HG03280 (cell line): ENCODE results near the gene KLHL13.
"Not testable (repeated sequence)": the region's sequence is repeated elsewhere in the genome, so short reads cannot be mapped to it uniquely, and the experiment has no call there.

ENCODE experiments used
- ATAC-seq: cut with Tn5 transposase; IDR thresholded peaks from one replicate; pipeline ENCODE4 v1.9.1; 2021; ENCODE audit warnings: mild to moderate bottlenecking, moderate library complexity; ENCODE audit not compliant: unreplicated experiment

The KLHL13 gene

DNA sequence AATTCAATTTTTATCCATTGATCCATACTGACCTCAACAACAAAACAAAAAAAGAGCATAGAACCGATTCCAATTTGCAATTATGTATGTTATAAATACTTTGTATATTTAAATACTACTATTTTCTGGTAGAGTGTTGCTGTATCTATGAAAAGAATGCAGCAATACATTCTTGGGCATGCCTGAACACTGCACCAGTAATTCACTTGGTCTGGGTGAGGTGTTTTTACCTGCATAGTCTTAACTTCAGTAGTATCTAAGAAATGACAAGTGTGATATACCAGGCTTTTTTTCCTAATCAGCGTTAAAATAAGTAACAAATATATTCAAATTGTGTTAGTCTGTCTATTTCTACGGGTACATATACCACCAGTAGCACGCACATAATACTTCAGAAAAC lies 120.2 kb downstream of the KLHL13 start:
- no peak for ATAC-seq

DNA sequence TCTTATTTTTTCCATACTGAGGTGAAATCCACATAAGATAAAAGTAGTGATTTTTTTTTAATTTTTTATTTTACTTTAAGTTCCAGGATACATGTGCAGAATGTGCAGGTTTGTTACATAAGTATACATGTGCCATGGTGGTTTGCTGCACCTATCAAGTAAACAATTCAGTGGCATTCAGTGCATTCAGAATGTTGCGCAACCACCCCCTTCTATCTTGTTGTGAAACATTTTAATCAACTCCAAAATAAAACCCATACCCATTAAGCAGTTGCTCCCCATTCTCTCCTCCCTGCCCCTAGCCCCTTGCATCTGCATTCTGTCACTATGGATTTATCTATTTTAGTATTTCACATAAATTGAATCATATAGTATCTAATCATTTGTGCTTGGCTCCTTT lies 121.2 kb downstream of the KLHL13 start:
- ATAC-seq, result no peak

GRCh38 chrX:117992192-117992723 lies 124.4 kb downstream of the KLHL13 start:
- no peak for ATAC-seq

DNA sequence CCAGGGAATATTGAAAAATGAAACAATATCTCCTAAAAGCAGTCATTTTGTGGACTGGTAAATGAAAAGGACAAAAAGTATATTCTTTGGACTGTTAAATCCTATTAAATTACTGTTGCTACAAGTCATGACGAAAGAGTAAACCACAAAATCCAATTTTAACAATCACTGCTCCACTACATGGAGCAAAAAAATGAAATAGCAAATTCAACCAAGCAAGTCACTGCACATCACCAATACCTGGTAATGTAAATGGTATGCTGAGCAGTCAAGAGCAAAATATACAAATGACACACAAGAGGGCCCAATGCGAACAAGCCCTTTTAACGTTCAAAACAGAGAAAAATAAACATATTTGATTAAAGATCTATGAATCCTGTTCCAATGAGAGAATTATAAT lies 126.2 kb downstream of the KLHL13 start:
- ATAC-seq, result no peak

DNA sequence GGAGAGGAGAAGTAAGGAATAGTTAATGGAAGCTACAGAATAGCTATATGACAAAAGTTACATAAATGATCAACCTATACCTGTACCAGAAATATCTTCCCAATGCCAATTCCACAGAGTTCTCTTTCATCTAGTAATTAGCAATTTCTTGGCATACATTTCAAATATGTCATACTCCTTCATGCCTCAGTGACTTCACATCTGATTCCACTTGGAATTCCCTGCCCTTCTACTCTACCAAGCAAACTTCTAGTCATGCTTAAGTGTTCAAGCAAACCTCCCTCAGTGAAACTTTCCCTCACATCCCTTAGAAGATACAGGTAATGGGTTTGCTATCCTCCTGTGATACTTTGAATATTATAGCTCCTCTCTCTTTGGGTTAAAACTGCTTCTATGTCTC lies 127.1 kb downstream of the KLHL13 start:
- no peak for ATAC-seq

GRCh38 chrX:117987373-117987772 lies 129.2 kb downstream of the KLHL13 start:
- ATAC-seq, result no peak

- no peak for ATAC-seq
These were observed 131.4 kb downstream of the KLHL13 start for GRCh38 chrX:117985241-117985640.

DNA sequence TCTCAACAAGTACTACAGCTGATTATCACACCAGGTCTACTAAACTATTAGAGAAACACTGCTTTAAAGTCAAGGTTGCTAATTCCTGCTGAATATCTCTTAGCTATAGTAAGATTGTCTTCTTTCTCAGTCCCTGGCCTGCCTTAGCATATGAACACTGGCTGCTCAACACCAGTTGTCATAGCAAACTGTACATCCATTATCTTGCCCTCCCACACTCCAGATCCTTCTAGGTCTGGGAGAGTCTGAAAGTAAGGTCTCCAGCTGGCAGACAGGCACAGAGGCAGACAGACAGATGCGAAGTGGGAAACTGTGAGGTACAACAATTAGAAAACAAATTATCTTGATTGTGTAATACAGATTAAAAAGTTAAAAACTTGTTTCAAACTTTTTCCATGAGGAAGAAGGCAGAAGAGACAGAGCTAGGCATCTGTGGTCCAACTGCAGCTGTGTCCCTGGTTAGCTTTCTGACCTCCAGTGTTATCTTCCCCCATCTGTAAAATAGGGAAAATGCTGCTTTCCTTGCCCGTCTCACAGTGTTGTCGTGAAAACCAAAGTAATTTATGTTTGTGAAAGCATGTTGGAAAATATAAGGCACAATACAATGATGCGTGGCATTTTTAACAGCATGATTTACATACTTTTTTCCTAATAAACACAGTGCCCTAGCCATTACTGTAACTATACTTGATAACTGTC lies 133.8 kb downstream of the KLHL13 start:
- ATAC-seq, result no peak

DNA sequence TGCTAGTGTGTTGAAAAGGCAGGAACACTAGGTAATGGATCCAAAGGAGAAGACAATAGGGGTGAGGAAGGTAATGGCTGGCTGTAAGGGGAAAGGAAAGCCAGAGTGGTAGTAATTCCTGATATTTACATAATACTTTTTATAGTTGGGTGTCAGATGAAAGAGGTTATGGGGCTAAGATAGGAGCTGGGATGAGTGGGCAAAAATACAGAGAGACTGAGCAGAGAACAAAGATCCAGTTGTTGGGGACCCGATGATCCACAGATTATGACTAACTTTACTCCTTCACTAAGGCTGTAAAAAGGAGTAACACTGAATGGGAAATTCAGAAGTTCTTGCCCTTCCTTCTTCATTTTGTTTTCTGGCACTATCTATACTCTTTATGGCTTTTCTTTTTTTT lies 138.2 kb downstream of the KLHL13 start:
- no peak for ATAC-seq

DNA sequence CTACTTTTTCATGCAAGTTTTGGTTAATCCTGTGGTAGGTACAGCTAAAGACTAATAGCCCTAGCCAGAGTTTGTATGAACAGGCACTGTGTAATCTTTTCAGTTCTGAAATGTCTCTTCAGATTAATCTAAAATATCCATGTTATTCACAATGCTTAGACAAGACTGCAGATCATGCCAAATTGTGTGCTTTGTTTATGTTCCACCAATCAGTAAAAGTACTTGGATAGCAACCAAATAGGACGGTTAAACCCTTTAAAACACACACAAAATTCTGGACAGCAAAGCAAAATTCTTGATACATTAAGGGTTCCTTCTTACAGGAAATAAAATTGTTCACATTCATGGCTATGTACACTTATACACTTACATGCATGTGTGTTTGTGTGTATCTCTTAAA lies 139.1 kb downstream of the KLHL13 start:
- no peak for ATAC-seq

DNA sequence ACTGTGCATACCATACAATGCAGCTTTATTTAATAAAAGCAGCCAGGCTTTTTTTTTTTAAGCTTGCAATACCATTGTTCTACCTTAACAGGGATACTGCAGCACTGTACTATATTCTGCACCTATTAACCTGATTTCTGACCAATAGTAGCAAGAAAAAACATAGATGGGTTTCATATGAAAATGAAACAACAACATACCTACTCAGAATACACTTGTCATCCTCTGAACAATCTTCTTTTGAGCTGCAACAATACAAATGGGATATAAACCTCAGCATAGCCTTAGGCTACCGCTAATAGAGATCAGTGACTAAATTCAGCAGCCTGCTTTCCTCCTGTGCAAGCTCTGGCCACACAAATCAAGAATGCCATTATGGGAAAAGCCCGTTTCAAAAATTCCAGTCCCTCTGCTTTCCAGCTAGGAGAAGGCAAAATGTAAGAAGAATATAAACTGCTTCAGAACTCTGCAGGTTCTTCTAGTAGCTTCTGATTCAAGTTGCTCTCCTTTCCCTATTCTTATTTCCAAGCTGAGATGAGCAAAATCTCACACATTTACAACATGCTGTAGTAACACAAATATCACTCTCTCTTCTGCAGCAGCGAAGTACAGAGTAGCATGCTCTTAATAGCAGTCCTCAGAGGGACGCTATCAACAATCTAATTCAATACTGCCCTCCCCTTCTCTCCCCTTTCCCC lies 143.4 kb downstream of the KLHL13 start:
- ATAC-seq, result no peak

DNA sequence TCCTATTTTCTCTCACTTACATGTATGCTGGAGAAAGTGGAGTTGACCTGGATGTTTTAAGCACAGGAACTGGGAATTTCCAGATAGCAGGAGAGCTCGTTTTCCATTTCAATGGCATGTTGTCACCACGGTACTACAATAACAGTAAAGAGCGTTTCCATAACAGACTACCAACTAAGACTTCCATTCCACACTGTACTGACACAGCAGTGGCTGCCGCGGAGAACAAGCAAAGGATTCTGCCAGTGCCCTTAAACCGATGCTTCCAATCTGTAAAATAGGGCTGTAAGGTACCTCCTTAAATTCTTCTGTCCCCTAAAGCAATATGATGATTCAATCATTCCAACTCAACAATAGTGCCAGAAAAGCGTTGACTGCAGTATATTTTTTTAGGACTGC lies 143.9 kb downstream of the KLHL13 start:
- ATAC-seq, result no peak

DNA sequence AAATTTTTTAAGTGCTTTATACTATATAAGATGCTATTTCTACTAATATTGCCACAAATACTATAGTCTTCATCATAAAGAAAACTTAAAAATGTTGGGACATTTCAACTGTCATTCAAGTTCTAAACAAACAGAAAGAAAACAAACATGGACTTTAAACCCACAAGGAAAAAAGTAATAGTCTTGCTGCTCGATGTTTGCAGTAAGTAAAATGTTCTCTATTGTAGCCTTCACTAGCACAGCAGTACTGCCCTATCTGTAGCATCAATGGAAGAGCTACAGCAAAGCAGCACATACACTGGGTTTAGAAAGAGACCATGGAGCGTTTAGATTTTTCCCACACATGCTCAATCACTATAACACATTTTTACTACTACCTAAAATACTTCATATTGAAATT lies 146.8 kb downstream of the KLHL13 start:
- ATAC-seq, result no peak

- no peak for ATAC-seq
These were observed 147.3 kb downstream of the KLHL13 start for GRCh38 chrX:117969328-117969727.

GRCh38 chrX:117959045-117959444 lies 157.6 kb downstream of the KLHL13 start:
- no peak for ATAC-seq

- no peak for ATAC-seq
These were observed 159.5 kb downstream of the KLHL13 start for GRCh38 chrX:117957128-117957527.

DNA sequence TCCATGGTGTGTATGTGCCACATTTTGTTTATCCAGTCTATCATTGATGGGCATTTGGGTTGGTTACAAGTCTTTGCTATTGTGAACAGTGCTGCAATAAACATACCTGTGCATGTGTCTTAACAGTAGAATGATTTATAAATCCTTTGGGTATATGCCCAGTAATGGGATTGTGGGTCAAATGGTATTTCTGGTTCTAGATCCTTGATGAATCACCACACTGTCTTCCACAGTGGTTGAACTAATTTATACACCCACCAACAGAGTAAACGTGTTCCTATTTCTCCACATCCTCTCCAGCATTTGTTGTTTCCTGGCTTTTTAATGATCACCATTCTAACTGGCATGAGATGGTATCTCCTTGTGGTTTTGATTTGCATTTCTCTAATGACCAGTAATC lies 177.3 kb downstream of the KLHL13 start:
- ATAC-seq, result not testable (repeated sequence)

DNA sequence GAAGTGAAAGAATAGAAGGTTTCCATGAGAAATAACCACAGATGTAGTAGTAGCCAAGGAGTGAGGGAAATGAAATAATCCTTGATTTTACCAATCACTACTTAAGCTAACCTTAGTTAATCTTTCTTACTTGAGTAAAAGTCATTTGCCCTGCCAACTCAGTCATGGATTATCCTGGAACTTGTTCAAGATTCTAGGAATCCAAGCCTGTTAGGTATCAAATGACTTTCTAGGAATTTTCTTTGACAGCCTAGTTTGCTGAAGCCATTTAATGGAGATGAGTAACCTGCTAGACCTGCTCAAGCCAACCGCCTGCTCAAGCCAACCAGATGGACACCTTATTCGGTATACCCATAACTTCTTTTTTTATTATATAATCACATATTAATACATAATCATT lies 180.5 kb downstream of the KLHL13 start:
- ATAC-seq, result no peak

DNA sequence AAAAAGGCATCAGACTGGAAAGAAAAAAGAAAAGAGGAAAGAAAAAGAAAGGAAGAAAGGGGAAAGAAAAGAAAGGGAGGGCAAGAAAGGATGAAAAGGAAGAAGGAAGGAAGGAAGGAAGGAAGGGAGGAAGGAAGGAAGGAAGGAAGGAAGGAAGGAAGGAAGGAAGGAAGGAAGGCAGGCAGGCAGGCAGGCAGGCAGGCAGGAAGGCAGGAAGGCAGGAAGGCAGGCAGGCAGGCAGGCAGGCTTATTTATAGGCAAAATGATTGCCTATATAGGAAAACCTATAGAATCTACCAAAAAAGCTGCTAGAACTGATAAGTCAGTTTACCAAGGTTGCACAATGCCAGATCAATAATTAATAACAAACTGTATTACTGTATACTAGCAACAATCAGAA lies 186.5 kb downstream of the KLHL13 start:
- not testable (repeated sequence) for ATAC-seq

GRCh38 chrX:117919755-117920154 lies 196.9 kb downstream of the KLHL13 start:
- no peak for ATAC-seq

DNA sequence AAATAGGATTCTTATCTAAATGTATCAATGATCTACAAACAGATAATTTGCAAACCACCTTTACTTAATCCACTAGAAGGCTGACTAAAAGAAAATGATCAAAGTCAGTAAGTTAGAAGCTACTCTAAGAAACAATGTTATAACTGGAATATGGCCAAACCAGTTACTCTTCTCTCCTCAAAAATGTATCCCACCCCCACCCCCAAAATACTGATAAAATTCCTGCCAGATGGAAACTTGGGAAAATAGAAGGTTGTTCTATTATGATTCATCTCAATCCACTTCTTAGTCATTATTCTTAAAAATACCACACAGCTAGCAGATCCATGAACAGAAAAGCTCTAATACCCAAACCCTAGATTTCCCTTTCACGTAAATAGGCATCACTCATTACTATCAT lies 206.4 kb downstream of the KLHL13 start:
- no peak for ATAC-seq

GRCh38 chrX:117898226-117898625 lies 218.4 kb downstream of the KLHL13 start:
- no peak for ATAC-seq
